Uterus (tissue), 2 donors: ENCODE data around the gene OR5D13.

Source experiments
- POLR2A ChIP-seq, 2 donors: fragments of 450-650 bp; IDR thresholded peaks; one replicate each; pipeline ENCODE4 v1.6.1; 2016; ENCODE audit warnings: antibody characterized with exemption in 2 of 2, mild to moderate bottlenecking in 1 of 2, moderate library complexity in 1 of 2
- TF ChIP-seq, protein P1 (sequence below), 4 experiments: fragments of 200-600 bp in 2 of 4; fragments of 450-650 bp in 2 of 4; sonication (generic) in 2 of 4; IDR thresholded peaks; one replicate each; pipeline ENCODE4 v1.5.1; 2016 to 2019; ENCODE audit warnings: antibody characterized with exemption in 4 of 4, mild to moderate bottlenecking in 2 of 4, moderate library complexity in 1 of 4

DNA sequence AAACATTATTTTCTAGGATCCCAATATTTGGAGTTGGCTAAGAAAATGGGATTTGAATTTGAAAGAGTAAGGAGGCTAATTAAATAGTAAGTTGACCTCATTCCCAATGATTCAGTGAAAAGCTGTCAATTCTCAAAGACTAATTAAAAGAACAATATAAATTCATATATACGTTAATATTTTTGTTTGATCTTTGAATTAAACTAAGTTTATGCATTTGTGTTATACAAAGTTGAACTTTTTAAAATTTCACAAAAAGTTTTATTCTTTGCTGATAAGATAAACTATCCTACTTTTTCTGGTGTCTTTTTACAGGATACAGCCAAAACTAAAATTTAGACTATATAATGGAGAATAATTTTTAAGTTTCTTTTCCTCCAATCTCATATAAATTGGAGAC lies 37.8 kb downstream of the OR5D13 start, which contains the start of gene OR5L1:
- TF ChIP-seq, protein P1, sequence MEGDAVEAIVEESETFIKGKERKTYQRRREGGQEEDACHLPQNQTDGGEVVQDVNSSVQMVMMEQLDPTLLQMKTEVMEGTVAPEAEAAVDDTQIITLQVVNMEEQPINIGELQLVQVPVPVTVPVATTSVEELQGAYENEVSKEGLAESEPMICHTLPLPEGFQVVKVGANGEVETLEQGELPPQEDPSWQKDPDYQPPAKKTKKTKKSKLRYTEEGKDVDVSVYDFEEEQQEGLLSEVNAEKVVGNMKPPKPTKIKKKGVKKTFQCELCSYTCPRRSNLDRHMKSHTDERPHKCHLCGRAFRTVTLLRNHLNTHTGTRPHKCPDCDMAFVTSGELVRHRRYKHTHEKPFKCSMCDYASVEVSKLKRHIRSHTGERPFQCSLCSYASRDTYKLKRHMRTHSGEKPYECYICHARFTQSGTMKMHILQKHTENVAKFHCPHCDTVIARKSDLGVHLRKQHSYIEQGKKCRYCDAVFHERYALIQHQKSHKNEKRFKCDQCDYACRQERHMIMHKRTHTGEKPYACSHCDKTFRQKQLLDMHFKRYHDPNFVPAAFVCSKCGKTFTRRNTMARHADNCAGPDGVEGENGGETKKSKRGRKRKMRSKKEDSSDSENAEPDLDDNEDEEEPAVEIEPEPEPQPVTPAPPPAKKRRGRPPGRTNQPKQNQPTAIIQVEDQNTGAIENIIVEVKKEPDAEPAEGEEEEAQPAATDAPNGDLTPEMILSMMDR (IDR thresholded peaks at IDR 0.05): no peak
- TF ChIP-seq POLR2A (IDR thresholded peaks at IDR 0.05): no peak
